ENCODE measurements around the gene BMP8A. TPM values are rescaled to one million over a fixed set of nuclear protein-coding genes. Genes with fewer than 3 reads are reported as not detected.
"Not testable (repeated sequence)": the region's sequence is repeated elsewhere in the genome, so short reads cannot be mapped to it uniquely, and the experiment has no call there.

The BMP8A gene
- under 0.01 TPM in 1 of 2 replicates, not detected in the other for total RNA-seq (2012; rRNA removed)

DNA sequence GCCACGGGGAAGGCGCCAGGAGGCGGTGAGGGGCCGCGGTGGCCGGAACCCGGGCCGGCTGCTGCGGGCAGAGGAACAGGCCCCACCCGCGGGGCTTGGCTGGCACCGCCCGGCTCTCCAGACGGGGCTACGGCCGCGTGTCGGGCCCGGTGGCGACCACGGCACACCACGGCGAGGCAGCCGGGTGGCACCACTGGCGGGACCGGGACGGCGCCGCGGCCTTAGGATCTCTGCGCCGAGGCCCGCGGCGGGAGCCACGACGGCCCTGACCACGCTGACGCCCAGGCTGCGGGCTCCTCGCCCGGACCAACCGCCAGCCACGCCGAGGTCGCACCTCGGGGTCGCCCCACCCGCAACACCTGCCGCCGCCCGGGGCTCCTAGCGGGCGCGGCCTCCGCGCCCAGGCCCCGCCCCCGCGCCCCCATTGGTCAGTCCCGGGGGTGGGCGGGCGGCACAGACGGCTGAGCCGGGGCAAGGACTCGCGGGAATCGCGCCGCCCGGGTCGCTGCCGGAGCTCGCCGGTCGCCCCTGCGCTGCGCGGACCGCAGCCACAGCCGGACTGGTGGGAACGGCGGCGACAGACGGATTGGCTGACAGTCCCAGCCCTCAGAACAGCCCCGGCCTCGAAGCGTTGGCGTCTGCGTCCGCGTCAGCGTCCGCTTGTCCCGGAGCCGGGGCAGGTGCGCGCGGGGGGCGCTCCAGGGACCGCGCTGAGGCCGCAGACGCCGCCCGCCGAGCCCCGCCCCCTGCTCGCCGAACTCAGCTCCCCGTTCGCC lies at the start of gene BMP8A:
TSS of gene BMP8A (plus strand) at position 491 of the 776 bp plus-strand sequence. CDS start 356 bp downstream, outside the sequence.
- peaks cover 18% of the 10 kb centered on the region for H3K36me3 ChIP-seq (ENCODE audit: insufficient read depth, low read length)
- H3K9ac ChIP-seq (ENCODE audit: low read depth, low read length) = no peak within 1 kb of the TSS
- H3K4me1 ChIP-seq (ENCODE audit: control insufficient read depth, insufficient read depth, low read length) = peaks cover 19% of the 10 kb centered on the region
- no peaks in the 10 kb centered on the region for H3K9me3 ChIP-seq (replicated peaks; ENCODE audit: low read length)
- H3K4me2 ChIP-seq (ENCODE audit: low read length) = peak within 1 kb of the TSS; percentile 82
- H3K27me3 ChIP-seq (ENCODE audit: control insufficient read depth, insufficient read depth, low read length) = peaks cover 9% of the 10 kb centered on the region
- peak within 1 kb of the TSS; percentile 69 for H3K4me3 ChIP-seq (ENCODE audit: low read length)

DNA sequence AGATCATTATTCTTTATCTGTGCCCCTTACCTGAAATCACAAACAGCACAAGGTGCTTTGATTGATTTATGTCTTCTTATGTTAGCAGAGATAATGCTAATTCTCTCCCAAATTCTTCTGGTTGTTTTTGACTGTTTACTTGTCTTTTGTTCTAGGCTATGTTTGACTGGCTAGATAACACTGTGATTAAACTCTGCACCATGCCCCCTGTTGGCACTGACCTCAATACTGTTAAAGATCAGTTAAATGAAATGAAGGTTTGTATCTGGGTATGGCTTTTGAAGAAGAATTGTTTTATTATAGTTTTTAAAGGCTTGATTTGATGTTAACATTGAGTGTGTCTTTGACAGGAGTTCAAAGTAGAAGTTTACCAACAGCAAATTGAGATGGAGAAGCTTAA lies 49.6 kb upstream of the BMP8A start:
- Histone ChIP-seq H3K9ac (ENCODE audit: low read depth, low read length) (no peak overlapping the region), H3K4me1 (ENCODE audit: control insufficient read depth, insufficient read depth, low read length) (no peaks in the 10 kb centered on the region), H3K36me3 (ENCODE audit: insufficient read depth, low read length) (peaks cover 80% of the 10 kb centered on the region), H3K27me3 (ENCODE audit: control insufficient read depth, insufficient read depth, low read length) (no peaks in the 10 kb centered on the region), H3K4me2 (ENCODE audit: low read length) (no peak overlapping the region), H3K4me3 (ENCODE audit: low read length) (no peak overlapping the region), H3K9me3 (replicated peaks; ENCODE audit: low read length) (no peaks in the 10 kb centered on the region)

- peaks cover 88% of the 10 kb centered on the region for H3K36me3 ChIP-seq (ENCODE audit: insufficient read depth, low read length)
- H3K4me3 ChIP-seq (ENCODE audit: low read length) = no peak overlapping the region
- H3K4me2 ChIP-seq (ENCODE audit: low read length) = no peak overlapping the region
- no peaks in the 10 kb centered on the region for H3K9me3 ChIP-seq (replicated peaks; ENCODE audit: low read length)
- no peak overlapping the region for H3K9ac ChIP-seq (ENCODE audit: low read depth, low read length)
- H3K4me1 ChIP-seq (ENCODE audit: control insufficient read depth, insufficient read depth, low read length) = no peaks in the 10 kb centered on the region
- no peaks in the 10 kb centered on the region for H3K27me3 ChIP-seq (ENCODE audit: control insufficient read depth, insufficient read depth, low read length)
These were observed 45.9 kb upstream of the BMP8A start for GRCh38 chr1:39445573-39445972.

DNA sequence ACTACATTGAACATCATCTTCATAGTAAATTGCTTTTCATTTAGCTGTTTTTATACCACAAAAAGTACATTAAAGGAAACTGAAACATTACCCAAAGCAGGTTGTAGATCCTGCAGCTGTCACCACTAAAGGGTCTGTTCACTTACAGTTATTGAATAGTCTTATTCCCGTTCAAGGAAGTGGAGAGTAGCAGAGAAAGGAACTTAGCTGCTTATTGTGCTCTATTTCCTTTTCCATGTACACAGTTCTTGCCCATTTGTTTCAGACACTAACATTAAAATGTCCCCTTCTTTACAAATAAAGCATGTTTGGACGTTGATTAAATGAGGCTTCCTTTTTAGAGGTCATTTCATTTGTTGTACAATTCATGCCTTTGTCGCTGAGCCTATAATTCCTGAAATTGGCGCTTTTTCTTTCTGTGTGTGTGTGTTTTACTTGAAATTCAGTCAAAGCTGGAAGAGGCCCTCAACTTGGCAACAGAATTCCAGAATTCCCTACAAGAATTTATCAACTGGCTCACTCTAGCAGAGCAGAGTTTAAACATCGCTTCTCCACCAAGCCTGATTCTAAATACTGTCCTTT lies 44.4 kb upstream of the BMP8A start:
- Histone ChIP-seq H3K9me3 (replicated peaks; ENCODE audit: low read length) (no peaks in the 10 kb centered on the region), H3K36me3 (ENCODE audit: insufficient read depth, low read length) (peaks cover 87% of the 10 kb centered on the region), H3K27me3 (ENCODE audit: control insufficient read depth, insufficient read depth, low read length) (no peaks in the 10 kb centered on the region), H3K4me1 (ENCODE audit: control insufficient read depth, insufficient read depth, low read length) (peaks cover 4% of the 10 kb centered on the region), H3K9ac (ENCODE audit: low read depth, low read length) (no peak overlapping the region), H3K4me3 (ENCODE audit: low read length) (no peak overlapping the region), H3K4me2 (ENCODE audit: low read length) (no peak overlapping the region)

DNA sequence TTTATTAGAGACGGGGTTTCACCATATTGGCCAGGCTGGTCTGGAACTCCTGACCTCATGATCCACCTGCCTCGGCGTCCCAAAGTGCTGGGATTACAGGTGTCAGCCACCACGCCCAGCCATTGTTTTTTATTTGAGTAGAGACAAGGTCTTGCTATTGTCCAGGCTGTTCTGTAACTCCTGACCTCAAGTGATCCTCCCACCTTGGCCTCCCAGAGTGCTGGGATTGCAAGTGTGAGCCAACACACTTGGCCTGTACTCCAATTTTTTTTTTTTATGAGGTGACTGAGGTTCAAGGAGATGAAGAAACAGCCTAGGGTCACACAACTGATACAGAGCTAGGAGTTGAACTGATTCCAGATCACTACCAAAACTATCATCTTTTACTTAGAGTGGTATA lies 41.4 kb upstream of the BMP8A start:
- H3K4me3 ChIP-seq (ENCODE audit: low read length); H3K4me2 ChIP-seq (ENCODE audit: low read length); H3K27me3 ChIP-seq (ENCODE audit: control insufficient read depth, insufficient read depth, low read length); H3K4me1 ChIP-seq (ENCODE audit: control insufficient read depth, insufficient read depth, low read length); H3K9ac ChIP-seq (ENCODE audit: low read depth, low read length); H3K9me3 ChIP-seq (replicated peaks; ENCODE audit: low read length): not testable (repeated sequence)
- peaks cover 91% of the 10 kb centered on the region for H3K36me3 ChIP-seq (ENCODE audit: insufficient read depth, low read length)

DNA sequence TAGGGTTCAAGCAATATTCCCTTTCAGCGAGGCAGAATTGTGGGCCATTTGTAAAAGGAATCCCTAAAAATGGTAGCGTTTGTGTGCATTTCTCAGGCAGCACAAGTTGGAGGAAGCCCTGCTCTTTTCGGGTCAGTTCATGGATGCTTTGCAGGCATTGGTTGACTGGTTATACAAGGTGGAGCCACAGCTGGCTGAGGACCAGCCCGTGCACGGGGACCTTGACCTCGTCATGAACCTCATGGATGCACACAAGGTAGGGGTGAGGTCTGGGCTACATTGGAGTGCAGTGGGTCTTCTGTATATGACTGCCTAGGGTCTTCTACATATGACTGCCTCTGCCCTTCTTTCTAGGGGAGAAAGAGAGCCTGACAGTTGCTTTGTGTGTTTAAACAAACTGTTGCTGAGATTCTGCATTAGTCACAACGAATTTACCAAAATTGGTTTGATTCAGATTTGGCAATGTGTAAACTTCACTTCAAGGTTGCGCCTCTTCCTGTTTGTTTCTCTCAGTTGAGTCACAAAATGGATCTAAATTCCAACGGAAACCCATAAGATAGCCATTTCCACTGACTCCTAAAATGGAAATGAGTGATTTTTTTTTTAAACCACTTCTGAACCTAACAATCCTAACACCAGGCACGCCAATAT lies 40.4 kb upstream of the BMP8A start:
- Histone ChIP-seq H3K4me3 (ENCODE audit: low read length) (no peak overlapping the region), H3K9ac (ENCODE audit: low read depth, low read length) (no peak overlapping the region), H3K9me3 (replicated peaks; ENCODE audit: low read length) (no peaks in the 10 kb centered on the region), H3K36me3 (ENCODE audit: insufficient read depth, low read length) (peaks cover 92% of the 10 kb centered on the region), H3K4me1 (ENCODE audit: control insufficient read depth, insufficient read depth, low read length) (peaks cover 4% of the 10 kb centered on the region), H3K27me3 (ENCODE audit: control insufficient read depth, insufficient read depth, low read length) (no peaks in the 10 kb centered on the region), H3K4me2 (ENCODE audit: low read length) (no peak overlapping the region)

DNA sequence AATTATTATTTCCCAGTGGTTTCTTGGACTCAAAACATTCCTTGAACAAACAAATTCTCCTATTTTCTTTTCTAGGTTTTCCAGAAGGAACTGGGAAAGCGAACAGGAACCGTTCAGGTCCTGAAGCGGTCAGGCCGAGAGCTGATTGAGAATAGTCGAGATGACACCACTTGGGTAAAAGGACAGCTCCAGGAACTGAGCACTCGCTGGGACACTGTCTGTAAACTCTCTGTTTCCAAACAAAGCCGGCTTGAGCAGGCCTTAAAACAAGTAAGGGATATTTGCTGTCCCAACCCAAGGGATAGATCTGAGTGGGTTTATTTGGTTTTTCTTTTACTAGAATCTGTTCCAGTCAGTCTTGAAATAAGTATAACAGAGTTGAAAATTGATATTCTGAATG lies 39.4 kb upstream of the BMP8A start:
- H3K4me2 ChIP-seq (ENCODE audit: low read length) = no peak overlapping the region
- H3K4me3 ChIP-seq (ENCODE audit: low read length) = no peak overlapping the region
- H3K36me3 ChIP-seq (ENCODE audit: insufficient read depth, low read length) = peaks cover 95% of the 10 kb centered on the region
- no peaks in the 10 kb centered on the region for H3K27me3 ChIP-seq (ENCODE audit: control insufficient read depth, insufficient read depth, low read length)
- H3K9ac ChIP-seq (ENCODE audit: low read depth, low read length) = no peak overlapping the region
- H3K4me1 ChIP-seq (ENCODE audit: control insufficient read depth, insufficient read depth, low read length) = peaks cover 4% of the 10 kb centered on the region
- no peaks in the 10 kb centered on the region for H3K9me3 ChIP-seq (replicated peaks; ENCODE audit: low read length)

GRCh38 chr1:39452540-39452939 lies 38.9 kb upstream of the BMP8A start:
- Histone ChIP-seq H3K9ac (ENCODE audit: low read depth, low read length) (no peak overlapping the region), H3K9me3 (replicated peaks; ENCODE audit: low read length) (no peaks in the 10 kb centered on the region), H3K36me3 (ENCODE audit: insufficient read depth, low read length) (peaks cover 95% of the 10 kb centered on the region), H3K27me3 (ENCODE audit: control insufficient read depth, insufficient read depth, low read length) (no peaks in the 10 kb centered on the region), H3K4me3 (ENCODE audit: low read length) (no peak overlapping the region), H3K4me2 (ENCODE audit: low read length) (no peak overlapping the region), H3K4me1 (ENCODE audit: control insufficient read depth, insufficient read depth, low read length) (peaks cover 4% of the 10 kb centered on the region)

- Histone ChIP-seq H3K27me3 (ENCODE audit: control insufficient read depth, insufficient read depth, low read length) (no peaks in the 10 kb centered on the region), H3K9ac (ENCODE audit: low read depth, low read length) (no peak overlapping the region), H3K4me3 (ENCODE audit: low read length) (no peak overlapping the region), H3K4me2 (ENCODE audit: low read length) (no peak overlapping the region), H3K9me3 (replicated peaks; ENCODE audit: low read length) (no peaks in the 10 kb centered on the region), H3K4me1 (ENCODE audit: control insufficient read depth, insufficient read depth, low read length) (peaks cover 4% of the 10 kb centered on the region), H3K36me3 (ENCODE audit: insufficient read depth, low read length) (peaks cover 95% of the 10 kb centered on the region)
These were observed 37.8 kb upstream of the BMP8A start for GRCh38 chr1:39453603-39454002.

DNA sequence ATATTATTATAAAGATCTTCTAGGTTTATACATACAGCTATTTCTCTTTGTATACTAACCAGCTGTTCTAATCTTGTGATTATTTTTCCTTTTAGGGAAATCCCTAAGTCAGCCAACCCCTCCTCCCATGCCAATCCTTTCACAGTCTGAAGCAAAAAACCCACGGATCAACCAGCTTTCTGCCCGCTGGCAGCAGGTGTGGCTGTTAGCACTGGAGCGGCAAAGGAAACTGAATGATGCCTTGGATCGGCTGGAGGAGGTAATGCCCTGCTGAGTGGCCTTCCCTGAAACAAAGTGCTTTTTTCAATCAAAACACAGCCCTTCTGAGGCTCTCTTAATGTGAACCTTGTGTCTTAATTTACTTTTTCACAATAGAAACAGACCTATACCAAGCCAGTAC lies 32.4 kb upstream of the BMP8A start:
- no peaks in the 10 kb centered on the region for H3K27me3 ChIP-seq (ENCODE audit: control insufficient read depth, insufficient read depth, low read length)

DNA sequence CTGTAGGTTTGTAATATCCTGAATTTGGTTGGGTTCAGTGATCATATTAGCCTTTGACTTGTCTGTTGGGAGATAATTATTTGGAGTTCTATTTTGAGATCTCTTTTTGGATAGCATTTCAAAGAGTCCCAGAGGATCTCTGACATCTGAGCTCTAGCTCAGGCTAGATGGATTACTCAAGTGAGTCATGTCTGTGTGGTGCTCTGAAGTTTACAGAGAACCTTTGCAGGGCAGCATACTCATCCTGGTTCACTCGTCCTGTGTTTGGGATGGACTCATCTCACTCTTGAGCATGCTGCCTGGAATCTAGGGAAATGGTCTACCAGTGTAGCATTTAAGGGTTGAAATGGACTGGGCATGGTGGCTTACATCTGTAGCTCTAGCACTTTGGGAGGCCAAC lies 29.4 kb upstream of the BMP8A start:
- Histone ChIP-seq H3K9ac (ENCODE audit: low read depth, low read length) (no peak overlapping the region), H3K9me3 (replicated peaks; ENCODE audit: low read length) (no peaks in the 10 kb centered on the region), H3K4me3 (ENCODE audit: low read length) (no peak overlapping the region), H3K4me2 (ENCODE audit: low read length) (no peak overlapping the region), H3K27me3 (ENCODE audit: control insufficient read depth, insufficient read depth, low read length) (no peaks in the 10 kb centered on the region), H3K4me1 (ENCODE audit: control insufficient read depth, insufficient read depth, low read length) (no peaks in the 10 kb centered on the region), H3K36me3 (ENCODE audit: insufficient read depth, low read length) (peaks cover 95% of the 10 kb centered on the region)

More for the DNA sequence above, 32.4 kb upstream of the BMP8A start:
- no peaks in the 10 kb centered on the region for H3K9me3 ChIP-seq (replicated peaks; ENCODE audit: low read length)
- H3K36me3 ChIP-seq (ENCODE audit: insufficient read depth, low read length) = peaks cover 96% of the 10 kb centered on the region
- no peak overlapping the region for H3K4me2 ChIP-seq (ENCODE audit: low read length)
- no peaks in the 10 kb centered on the region for H3K4me1 ChIP-seq (ENCODE audit: control insufficient read depth, insufficient read depth, low read length)
- H3K4me3 ChIP-seq (ENCODE audit: low read length) = no peak overlapping the region
- no peak overlapping the region for H3K9ac ChIP-seq (ENCODE audit: low read depth, low read length)
